GM23338 (cell line): ENCODE measurements around the gene IGLL5. TPM values are rescaled to one million over a fixed set of nuclear protein-coding genes. Genes with fewer than 3 reads are reported as not detected.

Experiments used
- ATAC-seq: fragments of 200-7000 bp; cut with Tn5 transposase; 3 replicates; pipeline ENCODE4 v1.9.1; 2020
- DNase-seq: peaks from one replicate; pipeline ENCODE4 v3.0.0-alpha.2; 2015; ENCODE audit warnings: low spot score
- H2AFZ ChIP-seq: fragments of 200-600 bp; sonication (generic); 2 replicates; pipeline ENCODE4 v1.8.0; 2016; ENCODE audit warnings: antibody characterized with exemption, mild to moderate bottlenecking, moderate library complexity
- H3F3A ChIP-seq: fragments of 200-600 bp; sonication (generic); replicated peaks from 2 replicates; pipeline ENCODE4 v1.8.0; 2017; ENCODE audit warnings: antibody characterized with exemption, mixed run types, low read depth
- H3K27ac ChIP-seq: fragments of 200-600 bp; sonication (generic); 2 replicates; pipeline ENCODE4 v1.6.1; 2016; ENCODE audit warnings: low read depth
- H3K27me3 ChIP-seq: fragments of 200-600 bp; sonication (generic); 2 replicates; pipeline ENCODE4 v1.8.0; 2016; ENCODE audit warnings: mild to moderate bottlenecking, mixed run types, moderate library complexity; ENCODE audit not compliant: insufficient read depth
- H3K36me3 ChIP-seq: fragments of 200-600 bp; sonication (generic); 2 replicates; pipeline ENCODE4 v1.8.0; 2016; ENCODE audit warnings: mild to moderate bottlenecking; ENCODE audit not compliant: insufficient read depth
- H3K4me1 ChIP-seq: fragments of 200-600 bp; sonication (generic); 2 replicates; pipeline ENCODE4 v1.8.0; 2016; ENCODE audit warnings: mild to moderate bottlenecking, moderate library complexity; ENCODE audit not compliant: insufficient read depth
- H3K4me2 ChIP-seq: fragments of 200-600 bp; sonication (generic); 2 replicates; pipeline ENCODE4 v1.7.1; 2017; ENCODE audit warnings: mixed run types
- H3K4me3 ChIP-seq: fragments of 200-600 bp; sonication (generic); 2 replicates; pipeline ENCODE4 v1.6.1; 2016; ENCODE audit warnings: mixed run types
- H3K79me2 ChIP-seq: fragments of 200-600 bp; sonication (generic); replicated peaks from 2 replicates; pipeline ENCODE4 v1.8.0; 2017; ENCODE audit warnings: mild to moderate bottlenecking; ENCODE audit not compliant: insufficient read depth
- H3K9me2 ChIP-seq: fragments of 200-600 bp; sonication (generic); 2 replicates; pipeline ENCODE4 v1.8.0; 2017; ENCODE audit not compliant: insufficient read depth
- H4K20me1 ChIP-seq: fragments of 200-600 bp; sonication (generic); replicated peaks from 2 replicates; pipeline ENCODE4 v1.8.0; 2017; ENCODE audit warnings: mild to moderate bottlenecking; ENCODE audit not compliant: insufficient read depth
- H3K27ac Mint-ChIP-seq: 2 replicates; pipeline ENCODE4 v1.8.0; 2020; ENCODE audit warnings: inconsistent platforms, mild to moderate bottlenecking, moderate library complexity, mixed read lengths
- H3K27me3 Mint-ChIP-seq: 3 replicates; pipeline ENCODE4 v1.8.0; 2022; ENCODE audit warnings: low read depth, mild to moderate bottlenecking, moderate library complexity, mixed read lengths, inconsistent platforms; ENCODE audit not compliant: insufficient read depth, poor library complexity
- H3K36me3 Mint-ChIP-seq: 3 replicates; pipeline ENCODE4 v1.8.0; 2021; ENCODE audit warnings: low read depth, mild to moderate bottlenecking, inconsistent platforms, moderate library complexity, mixed read lengths
- H3K4me1 Mint-ChIP-seq: 3 replicates; pipeline ENCODE4 v1.8.0; 2020; ENCODE audit warnings: mild to moderate bottlenecking, inconsistent platforms, mixed read lengths
- H3K4me3 Mint-ChIP-seq: 3 replicates; pipeline ENCODE4 v1.8.0; 2021; ENCODE audit warnings: moderate library complexity, mild to moderate bottlenecking, inconsistent platforms, mixed read lengths
- H3K9me3 Mint-ChIP-seq: 3 replicates; pipeline ENCODE4 v1.8.0; 2020; ENCODE audit warnings: moderate library complexity, mild to moderate bottlenecking, inconsistent platforms, mixed read lengths
- CREB1 ChIP-seq: fragments of 250-450 bp; sonication (Bioruptor Pico); IDR thresholded peaks from 2 replicates; pipeline ENCODE4 v1.5.0; 2020; ENCODE audit warnings: low read depth, mild to moderate bottlenecking, moderate library complexity
- CTCF ChIP-seq, 2 experiments: fragments of 200-600 bp in 1 of 2; sonication (generic) in 1 of 2; conservative IDR thresholded peaks; 2 replicates each; pipeline versions ENCODE4 v1.5.1 to v1.6.1; 2016 to 2017; ENCODE audit warnings: antibody characterized with exemption in 2 of 2, low read depth in 2 of 2, mild to moderate bottlenecking in 2 of 2, moderate library complexity in 1 of 2
- ETS1 ChIP-seq: IDR thresholded peaks from 2 replicates; pipeline ENCODE4 v1.6.1; 2016; ENCODE audit warnings: antibody characterized with exemption
- EZH2 ChIP-seq: fragments of 200-600 bp; sonication (generic); IDR thresholded peaks from one replicate; pipeline ENCODE4 v1.8.0; 2017; ENCODE audit warnings: antibody characterized with exemption, mild to moderate bottlenecking, low read depth; ENCODE audit not compliant: unreplicated experiment
- EZH2phosphoT487 ChIP-seq: fragments of 200-600 bp; sonication (generic); IDR thresholded peaks from one replicate; pipeline ENCODE4 v1.8.1; 2018; ENCODE audit warnings: antibody characterized with exemption; ENCODE audit not compliant: unreplicated experiment
- JUNB ChIP-seq: IDR thresholded peaks from one replicate; pipeline ENCODE4 v1.6.1; 2016; ENCODE audit warnings: antibody characterized with exemption; ENCODE audit not compliant: unreplicated experiment
- NANOG ChIP-seq: IDR thresholded peaks from 2 replicates; pipeline ENCODE4 v1.6.1; 2016; ENCODE audit warnings: antibody characterized with exemption, borderline replicate concordance
- POLR2AphosphoS5 ChIP-seq: IDR thresholded peaks from 2 replicates; pipeline ENCODE4 v1.6.1; 2016; ENCODE audit warnings: antibody characterized with exemption, low read depth
- STAT1 ChIP-seq: IDR thresholded peaks from one replicate; pipeline ENCODE4 v1.6.1; 2016; ENCODE audit warnings: antibody characterized with exemption; ENCODE audit not compliant: unreplicated experiment
- ZNF114 ChIP-seq: fragments of 250-450 bp; sonication (Bioruptor Pico); IDR thresholded peaks from 2 replicates; pipeline ENCODE4 v1.5.0; 2020; ENCODE audit warnings: mild to moderate bottlenecking, moderate library complexity
- ZNF331 ChIP-seq: fragments of 250-450 bp; sonication (Bioruptor Pico); IDR thresholded peaks from 2 replicates; pipeline ENCODE4 v1.5.0; 2020; ENCODE audit warnings: low read depth, mild to moderate bottlenecking, moderate library complexity
- polyA plus RNA-seq: library from polyadenylated mRNA; unstranded; fragments of >200 nt; fragmentation: Nextera tagmentation; extraction: Ambion mirVana; gene quantifications from 2 replicates; pipeline ENCODE4 v1.2.1, GENCODE V29; 2016
- total RNA-seq: library from RNA; depleted of rRNA; stranded (reverse); fragments of >200 nt; shearing (Covaris generic); gene quantifications from 2 replicates; pipeline ENCODE4 v1.2.3, GENCODE V29; 2014
- TF ChIP-seq, protein P1 (sequence below): IDR thresholded peaks from one replicate; pipeline ENCODE4 v1.6.1; 2018; ENCODE audit warnings: antibody characterized with exemption; ENCODE audit not compliant: unreplicated experiment
- TF ChIP-seq, protein P2 (sequence below): fragments of 250-450 bp; sonication (Bioruptor Pico); IDR thresholded peaks from 2 replicates; pipeline ENCODE4 v1.5.0; 2020; ENCODE audit warnings: mild to moderate bottlenecking, moderate library complexity

The IGLL5 gene
- total and polyA plus RNA-seq, 2 experiments from 2014 or later, result not detected

- Mint-ChIP-seq H3K27ac (no peak overlapping the region), H3K36me3 (no peaks in the 10 kb centered on the region), H3K4me1 (no peaks in the 10 kb centered on the region; the same call in 2 of the 3 replicates), H3K4me3 (no peak overlapping the region), H3K9me3 (no peaks in the 10 kb centered on the region; the same call in 2 of the 3 replicates), H3K27me3 (peaks cover 60% of the 10 kb centered on the region)
- no peaks in the 10 kb centered on the region for H3K9me2 ChIP-seq
- no peak overlapping the region for H2AFZ ChIP-seq
- no peaks in the 10 kb centered on the region for H3K79me2 ChIP-seq
- H3F3A ChIP-seq, result no peaks in the 10 kb centered on the region
- TF ChIP-seq, protein P1, sequence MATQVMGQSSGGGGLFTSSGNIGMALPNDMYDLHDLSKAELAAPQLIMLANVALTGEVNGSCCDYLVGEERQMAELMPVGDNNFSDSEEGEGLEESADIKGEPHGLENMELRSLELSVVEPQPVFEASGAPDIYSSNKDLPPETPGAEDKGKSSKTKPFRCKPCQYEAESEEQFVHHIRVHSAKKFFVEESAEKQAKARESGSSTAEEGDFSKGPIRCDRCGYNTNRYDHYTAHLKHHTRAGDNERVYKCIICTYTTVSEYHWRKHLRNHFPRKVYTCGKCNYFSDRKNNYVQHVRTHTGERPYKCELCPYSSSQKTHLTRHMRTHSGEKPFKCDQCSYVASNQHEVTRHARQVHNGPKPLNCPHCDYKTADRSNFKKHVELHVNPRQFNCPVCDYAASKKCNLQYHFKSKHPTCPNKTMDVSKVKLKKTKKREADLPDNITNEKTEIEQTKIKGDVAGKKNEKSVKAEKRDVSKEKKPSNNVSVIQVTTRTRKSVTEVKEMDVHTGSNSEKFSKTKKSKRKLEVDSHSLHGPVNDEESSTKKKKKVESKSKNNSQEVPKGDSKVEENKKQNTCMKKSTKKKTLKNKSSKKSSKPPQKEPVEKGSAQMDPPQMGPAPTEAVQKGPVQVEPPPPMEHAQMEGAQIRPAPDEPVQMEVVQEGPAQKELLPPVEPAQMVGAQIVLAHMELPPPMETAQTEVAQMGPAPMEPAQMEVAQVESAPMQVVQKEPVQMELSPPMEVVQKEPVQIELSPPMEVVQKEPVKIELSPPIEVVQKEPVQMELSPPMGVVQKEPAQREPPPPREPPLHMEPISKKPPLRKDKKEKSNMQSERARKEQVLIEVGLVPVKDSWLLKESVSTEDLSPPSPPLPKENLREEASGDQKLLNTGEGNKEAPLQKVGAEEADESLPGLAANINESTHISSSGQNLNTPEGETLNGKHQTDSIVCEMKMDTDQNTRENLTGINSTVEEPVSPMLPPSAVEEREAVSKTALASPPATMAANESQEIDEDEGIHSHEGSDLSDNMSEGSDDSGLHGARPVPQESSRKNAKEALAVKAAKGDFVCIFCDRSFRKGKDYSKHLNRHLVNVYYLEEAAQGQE, result no peak
- TF ChIP-seq EZH2 (no peak), POLR2AphosphoS5 (no peak), NANOG (no peak), ETS1 (no peak), ZNF114 (no peak), ZNF331 (CRISPR knock-in tag) (no peak), JUNB (no peak), STAT1 (no peak), CTCF (conservative IDR thresholded peaks at IDR 0.05; ENCODE audit: low read depth in 2 of 2) (no peak), CREB1 (CRISPR knock-in tag) (no peak), EZH2phosphoT487 (no peak)
- TF ChIP-seq, protein P2, sequence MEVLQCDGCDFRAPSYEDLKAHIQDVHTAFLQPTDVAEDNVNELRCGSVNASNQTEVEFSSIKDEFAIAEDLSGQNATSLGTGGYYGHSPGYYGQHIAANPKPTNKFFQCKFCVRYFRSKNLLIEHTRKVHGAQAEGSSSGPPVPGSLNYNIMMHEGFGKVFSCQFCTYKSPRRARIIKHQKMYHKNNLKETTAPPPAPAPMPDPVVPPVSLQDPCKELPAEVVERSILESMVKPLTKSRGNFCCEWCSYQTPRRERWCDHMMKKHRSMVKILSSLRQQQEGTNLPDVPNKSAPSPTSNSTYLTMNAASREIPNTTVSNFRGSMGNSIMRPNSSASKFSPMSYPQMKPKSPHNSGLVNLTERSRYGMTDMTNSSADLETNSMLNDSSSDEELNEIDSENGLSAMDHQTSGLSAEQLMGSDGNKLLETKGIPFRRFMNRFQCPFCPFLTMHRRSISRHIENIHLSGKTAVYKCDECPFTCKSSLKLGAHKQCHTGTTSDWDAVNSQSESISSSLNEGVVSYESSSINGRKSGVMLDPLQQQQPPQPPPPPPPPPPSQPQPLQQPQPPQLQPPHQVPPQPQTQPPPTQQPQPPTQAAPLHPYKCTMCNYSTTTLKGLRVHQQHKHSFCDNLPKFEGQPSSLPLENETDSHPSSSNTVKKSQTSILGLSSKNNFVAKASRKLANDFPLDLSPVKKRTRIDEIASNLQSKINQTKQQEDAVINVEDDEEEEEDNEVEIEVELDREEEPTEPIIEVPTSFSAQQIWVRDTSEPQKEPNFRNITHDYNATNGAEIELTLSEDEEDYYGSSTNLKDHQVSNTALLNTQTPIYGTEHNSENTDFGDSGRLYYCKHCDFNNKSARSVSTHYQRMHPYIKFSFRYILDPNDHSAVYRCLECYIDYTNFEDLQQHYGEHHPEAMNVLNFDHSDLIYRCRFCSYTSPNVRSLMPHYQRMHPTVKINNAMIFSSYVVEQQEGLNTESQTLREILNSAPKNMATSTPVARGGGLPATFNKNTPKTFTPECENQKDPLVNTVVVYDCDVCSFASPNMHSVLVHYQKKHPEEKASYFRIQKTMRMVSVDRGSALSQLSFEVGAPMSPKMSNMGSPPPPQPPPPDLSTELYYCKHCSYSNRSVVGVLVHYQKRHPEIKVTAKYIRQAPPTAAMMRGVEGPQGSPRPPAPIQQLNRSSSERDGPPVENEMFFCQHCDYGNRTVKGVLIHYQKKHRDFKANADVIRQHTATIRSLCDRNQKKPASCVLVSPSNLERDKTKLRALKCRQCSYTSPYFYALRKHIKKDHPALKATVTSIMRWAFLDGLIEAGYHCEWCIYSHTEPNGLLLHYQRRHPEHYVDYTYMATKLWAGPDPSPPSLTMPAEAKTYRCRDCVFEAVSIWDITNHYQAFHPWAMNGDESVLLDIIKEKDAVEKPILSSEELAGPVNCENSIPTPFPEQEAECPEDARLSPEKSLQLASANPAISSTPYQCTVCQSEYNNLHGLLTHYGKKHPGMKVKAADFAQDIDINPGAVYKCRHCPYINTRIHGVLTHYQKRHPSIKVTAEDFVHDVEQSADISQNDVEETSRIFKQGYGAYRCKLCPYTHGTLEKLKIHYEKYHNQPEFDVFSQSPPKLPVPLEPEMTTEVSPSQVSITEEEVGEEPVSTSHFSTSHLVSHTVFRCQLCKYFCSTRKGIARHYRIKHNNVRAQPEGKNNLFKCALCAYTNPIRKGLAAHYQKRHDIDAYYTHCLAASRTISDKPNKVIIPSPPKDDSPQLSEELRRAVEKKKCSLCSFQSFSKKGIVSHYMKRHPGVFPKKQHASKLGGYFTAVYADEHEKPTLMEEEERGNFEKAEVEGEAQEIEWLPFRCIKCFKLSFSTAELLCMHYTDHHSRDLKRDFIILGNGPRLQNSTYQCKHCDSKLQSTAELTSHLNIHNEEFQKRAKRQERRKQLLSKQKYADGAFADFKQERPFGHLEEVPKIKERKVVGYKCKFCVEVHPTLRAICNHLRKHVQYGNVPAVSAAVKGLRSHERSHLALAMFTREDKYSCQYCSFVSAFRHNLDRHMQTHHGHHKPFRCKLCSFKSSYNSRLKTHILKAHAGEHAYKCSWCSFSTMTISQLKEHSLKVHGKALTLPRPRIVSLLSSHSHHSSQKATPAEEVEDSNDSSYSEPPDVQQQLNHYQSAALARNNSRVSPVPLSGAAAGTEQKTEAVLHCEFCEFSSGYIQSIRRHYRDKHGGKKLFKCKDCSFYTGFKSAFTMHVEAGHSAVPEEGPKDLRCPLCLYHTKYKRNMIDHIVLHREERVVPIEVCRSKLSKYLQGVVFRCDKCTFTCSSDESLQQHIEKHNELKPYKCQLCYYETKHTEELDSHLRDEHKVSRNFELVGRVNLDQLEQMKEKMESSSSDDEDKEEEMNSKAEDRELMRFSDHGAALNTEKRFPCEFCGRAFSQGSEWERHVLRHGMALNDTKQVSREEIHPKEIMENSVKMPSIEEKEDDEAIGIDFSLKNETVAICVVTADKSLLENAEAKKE (CRISPR knock-in tag), result no peak
- ATAC-seq, result no peak
- no peak overlapping the region for H3K4me2 ChIP-seq
- DNase-seq, result no peak
- H3K4me1 ChIP-seq, result no peaks in the 10 kb centered on the region
- H3K27ac ChIP-seq, result no peak overlapping the region
- H3K27me3 ChIP-seq, result peaks cover 97% of the 10 kb centered on the region
- H3K36me3 ChIP-seq, result no peaks in the 10 kb centered on the region
- no peaks in the 10 kb centered on the region for H4K20me1 ChIP-seq
- no peak overlapping the region for H3K4me3 ChIP-seq
Observed at GRCh38 chr22:22849640-22850610, 37.7 kb upstream of the IGLL5 start.
